HepG2 (cell line): ENCODE measurements around the gene GABRR2. TPM values are rescaled to one million over a fixed set of nuclear protein-coding genes. Genes with fewer than 3 reads are reported as not detected.

ENCODE experiments used
- ATRX ChIP-seq: sonication (generic); formaldehyde crosslinking; IDR thresholded peaks from 2 replicates; pipeline ENCODE4 v1.4.0; 2020; ENCODE audit warnings: missing genetic modification reagents, borderline replicate concordance
- GABPB1 ChIP-seq: IDR thresholded peaks from 2 replicates; pipeline ENCODE4 v1.6.1; 2016; ENCODE audit warnings: mild to moderate bottlenecking, missing genetic modification reagents, moderate library complexity, missing compliant biosample characterization
- HIC2 ChIP-seq: sonication (generic); formaldehyde crosslinking; IDR thresholded peaks from 2 replicates; pipeline ENCODE4 v1.9.0; 2022; ENCODE audit warnings: low read depth, missing genetic modification reagents
- KDM6A ChIP-seq: IDR thresholded peaks from 2 replicates; pipeline ENCODE4 v1.6.1; 2016; ENCODE audit warnings: low read depth
- NCOA2 ChIP-seq: sonication (generic); formaldehyde crosslinking; IDR thresholded peaks from 2 replicates; pipeline ENCODE4 v1.8.0; 2022; ENCODE audit warnings: inconsistent platforms
- NFATC3 ChIP-seq: sonication (generic); formaldehyde crosslinking; IDR thresholded peaks from 2 replicates; pipeline ENCODE4 v1.5.1; 2020; ENCODE audit warnings: mild to moderate bottlenecking, missing genetic modification reagents
- PCBP1 ChIP-seq: fragments of 200-400 bp; formaldehyde crosslinking; IDR thresholded peaks from 2 replicates; pipeline ENCODE4 v1.6.1; 2017; ENCODE audit warnings: mild to moderate bottlenecking, low read depth, low read length, borderline replicate concordance
- PRDM15 ChIP-seq: sonication (generic); formaldehyde crosslinking; IDR thresholded peaks from 2 replicates; pipeline ENCODE4 v1.4.0; 2020; ENCODE audit warnings: missing genetic modification reagents
- SMC3 ChIP-seq: IDR thresholded peaks from 2 replicates; pipeline ENCODE4 v1.6.1; 2011; ENCODE audit warnings: low read length, improper control_type of control experiment
- SP1 ChIP-seq, 2 experiments: fragments of 450-650 bp in 1 of 2; sonication (generic) in 1 of 2; formaldehyde crosslinking in 1 of 2; IDR thresholded peaks; 2 replicates each; pipeline versions ENCODE4 v1.4.0 to v1.6.1; 2016 to 2020; ENCODE audit warnings: missing genetic modification reagents in 1 of 2
- USF2 ChIP-seq, 2 experiments: sonication (generic) in 1 of 2; formaldehyde crosslinking in 1 of 2; IDR thresholded peaks; 2 replicates each; pipeline versions ENCODE4 v1.5.1 to v1.6.1; 2011 to 2020; ENCODE audit warnings: borderline replicate concordance in 1 of 2, low read depth in 1 of 2, low read length in 1 of 2, mild to moderate bottlenecking in 1 of 2, missing genetic modification reagents in 1 of 2, moderate library complexity in 1 of 2
- ZNF782 ChIP-seq: sonication (generic); formaldehyde crosslinking; IDR thresholded peaks from 2 replicates; pipeline ENCODE4 v1.4.0; 2020; ENCODE audit warnings: missing genetic modification reagents, mild to moderate bottlenecking, borderline replicate concordance
- polyA plus RNA-seq, 8 experiments: library from polyadenylated mRNA; depleted of rRNA in 3 of 8; stranded (reverse) in 7 of 8; unstranded in 1 of 8; fragments of >200 nt; fragmentation: Illumina TruSeq in 4 of 8; extraction: Trizol in 4 of 8; gene quantifications; 2 replicates each; pipeline versions ENCODE4 v1.2.1 to v1.2.3, GENCODE V29; 2011 to 2016; ENCODE audit warnings: low read depth in 4 of 8, missing spikeins in 1 of 8, mixed read lengths in 1 of 8; ENCODE audit not compliant: insufficient read depth in 1 of 8
- total RNA-seq, 5 experiments: library from RNA; depleted of rRNA; stranded (reverse); fragments of >200 nt; fragmentation: Illumina TruSeq; extraction: Trizol; gene quantifications; 2 replicates each; pipeline ENCODE4 v1.2.3, GENCODE V29; 2016; ENCODE audit warnings: low read depth in 1 of 5
- TF ChIP-seq, protein P1 (sequence below): sonication (generic); formaldehyde crosslinking; IDR thresholded peaks from 2 replicates; pipeline ENCODE4 v1.4.0; 2020; ENCODE audit warnings: mild to moderate bottlenecking, missing genetic modification reagents

The GABRR2 gene
- total and polyA plus RNA-seq, 2 of the 13 experiments (the other 11 are each of a cell fraction or from before 2014, with no cell fraction given) = 0.13 TPM; not detected in 1

DNA sequence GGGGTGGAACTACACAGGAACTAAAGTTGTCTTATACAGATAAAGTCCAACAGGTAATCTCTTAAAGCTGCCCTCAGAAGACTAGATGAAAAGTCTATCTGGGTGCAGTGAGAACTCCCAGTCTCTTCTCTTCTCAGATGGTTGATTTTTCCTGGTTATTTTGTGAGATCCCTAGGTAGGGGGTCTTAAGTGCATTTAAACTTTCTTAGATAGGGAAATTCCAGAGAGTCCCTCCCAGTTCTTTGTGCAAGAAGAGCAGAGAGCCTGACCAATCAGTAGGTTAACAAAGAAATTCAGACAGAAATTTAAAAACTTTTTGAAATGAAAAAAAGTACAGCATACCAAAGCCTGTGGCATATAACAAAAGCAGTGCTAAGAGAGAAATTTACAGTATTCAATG lies 2.0 kb upstream of the GABRR2 start (continued):
- TF ChIP-seq GABPB1 (CRISPR knock-in tag) = no peak
- no peak for TF ChIP-seq HIC2 (CRISPR knock-in tag)
- TF ChIP-seq, protein P1, sequence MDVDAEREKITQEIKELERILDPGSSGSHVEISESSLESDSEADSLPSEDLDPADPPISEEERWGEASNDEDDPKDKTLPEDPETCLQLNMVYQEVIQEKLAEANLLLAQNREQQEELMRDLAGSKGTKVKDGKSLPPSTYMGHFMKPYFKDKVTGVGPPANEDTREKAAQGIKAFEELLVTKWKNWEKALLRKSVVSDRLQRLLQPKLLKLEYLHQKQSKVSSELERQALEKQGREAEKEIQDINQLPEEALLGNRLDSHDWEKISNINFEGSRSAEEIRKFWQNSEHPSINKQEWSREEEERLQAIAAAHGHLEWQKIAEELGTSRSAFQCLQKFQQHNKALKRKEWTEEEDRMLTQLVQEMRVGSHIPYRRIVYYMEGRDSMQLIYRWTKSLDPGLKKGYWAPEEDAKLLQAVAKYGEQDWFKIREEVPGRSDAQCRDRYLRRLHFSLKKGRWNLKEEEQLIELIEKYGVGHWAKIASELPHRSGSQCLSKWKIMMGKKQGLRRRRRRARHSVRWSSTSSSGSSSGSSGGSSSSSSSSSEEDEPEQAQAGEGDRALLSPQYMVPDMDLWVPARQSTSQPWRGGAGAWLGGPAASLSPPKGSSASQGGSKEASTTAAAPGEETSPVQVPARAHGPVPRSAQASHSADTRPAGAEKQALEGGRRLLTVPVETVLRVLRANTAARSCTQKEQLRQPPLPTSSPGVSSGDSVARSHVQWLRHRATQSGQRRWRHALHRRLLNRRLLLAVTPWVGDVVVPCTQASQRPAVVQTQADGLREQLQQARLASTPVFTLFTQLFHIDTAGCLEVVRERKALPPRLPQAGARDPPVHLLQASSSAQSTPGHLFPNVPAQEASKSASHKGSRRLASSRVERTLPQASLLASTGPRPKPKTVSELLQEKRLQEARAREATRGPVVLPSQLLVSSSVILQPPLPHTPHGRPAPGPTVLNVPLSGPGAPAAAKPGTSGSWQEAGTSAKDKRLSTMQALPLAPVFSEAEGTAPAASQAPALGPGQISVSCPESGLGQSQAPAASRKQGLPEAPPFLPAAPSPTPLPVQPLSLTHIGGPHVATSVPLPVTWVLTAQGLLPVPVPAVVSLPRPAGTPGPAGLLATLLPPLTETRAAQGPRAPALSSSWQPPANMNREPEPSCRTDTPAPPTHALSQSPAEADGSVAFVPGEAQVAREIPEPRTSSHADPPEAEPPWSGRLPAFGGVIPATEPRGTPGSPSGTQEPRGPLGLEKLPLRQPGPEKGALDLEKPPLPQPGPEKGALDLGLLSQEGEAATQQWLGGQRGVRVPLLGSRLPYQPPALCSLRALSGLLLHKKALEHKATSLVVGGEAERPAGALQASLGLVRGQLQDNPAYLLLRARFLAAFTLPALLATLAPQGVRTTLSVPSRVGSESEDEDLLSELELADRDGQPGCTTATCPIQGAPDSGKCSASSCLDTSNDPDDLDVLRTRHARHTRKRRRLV (CRISPR knock-in tag) = no peak
- no peak for TF ChIP-seq PCBP1
- TF ChIP-seq ZNF782 (CRISPR knock-in tag) = no peak
- no peak for TF ChIP-seq NCOA2
- TF ChIP-seq NFATC3 = no peak
- no peak for TF ChIP-seq PRDM15 (CRISPR knock-in tag)
- no peak for TF ChIP-seq USF2 (IDR thresholded peaks at IDR 0.05; ENCODE audit: low read depth, low read length)
- no peak for TF ChIP-seq USF2 (CRISPR knock-in tag; IDR thresholded peaks at IDR 0.05; ENCODE audit: borderline replicate concordance)
- TF ChIP-seq ATRX = no peak
- TF ChIP-seq KDM6A (CRISPR knock-in tag) = no peak
- TF ChIP-seq SMC3 = no peak
- no peak for TF ChIP-seq SP1 (IDR thresholded peaks at IDR 0.05)
- TF ChIP-seq SP1 (CRISPR knock-in tag; IDR thresholded peaks at IDR 0.05) = no peak
- TF ChIP-seq, all 625 proteins: peak for 0
